ENCODE results near the gene LRRC26.

DNA sequence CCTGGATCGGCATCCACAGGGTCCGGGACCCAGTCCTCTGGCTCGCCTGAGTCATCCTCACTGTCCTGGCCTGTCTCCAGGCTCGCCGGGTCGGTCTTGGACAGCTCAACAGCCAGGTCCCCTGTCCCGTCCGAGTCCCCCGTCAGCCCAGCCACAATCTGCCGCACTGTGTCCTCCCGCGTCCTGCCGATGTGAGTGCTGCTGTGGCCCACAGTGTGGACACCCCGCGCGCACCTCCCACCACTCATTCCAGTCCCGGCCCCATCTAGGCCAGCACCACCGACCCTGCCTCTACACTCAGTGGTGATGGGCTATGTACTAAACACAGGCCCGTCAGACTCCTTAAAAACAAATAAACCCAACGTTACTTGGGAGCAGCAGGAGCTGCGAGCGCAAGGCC lies 11.8 kb upstream of the LRRC26 start:
- no peak for TF ChIP-seq EZH2 (IDR thresholded peaks at IDR 0.05; ENCODE audit: insufficient read depth, poor library complexity, severe bottlenecking)
- TF ChIP-seq EZH2phosphoT487 (IDR thresholded peaks at IDR 0.05; ENCODE audit: insufficient read depth, low read depth) = no peak

All from GM23248 (cell line).